Fibroblast of the aortic adventitia (primary cell): Measurements from ENCODE around the gene TRIM52. TPM values are rescaled to one million over a fixed set of nuclear protein-coding genes. Genes with fewer than 3 reads are reported as not detected.
"Not testable (repeated sequence)": the region's sequence is repeated elsewhere in the genome, so short reads cannot be mapped to it uniquely, and the experiment has no call there.

ENCODE experiments used
- DNase-seq: peaks from one replicate; pipeline ENCODE4 v3.0.0-alpha.2; 2010; ENCODE audit warnings: low read depth
- H3K4me3 ChIP-seq: 2 replicates; pipeline ENCODE4 v1.5.1; 2011; ENCODE audit warnings: low read depth, mild to moderate bottlenecking, control low read depth, low read length, moderate library complexity
- total RNA-seq: library from RNA; depleted of rRNA; stranded (reverse); fragments of >200 nt; gene quantifications from 2 replicates; pipeline ENCODE4 v1.2.3, GENCODE V29; 2012; ENCODE audit warnings: low replicate concordance
- TF ChIP-seq, protein P1 (sequence below): IDR thresholded peaks from 2 replicates; pipeline ENCODE4 v1.5.1; 2011; ENCODE audit warnings: mild to moderate bottlenecking, low read length, control low read depth, inconsistent platforms; ENCODE audit not compliant: insufficient read depth

TRIM52 gene
- total RNA-seq, 1 donor: 7.4 TPM

DNA sequence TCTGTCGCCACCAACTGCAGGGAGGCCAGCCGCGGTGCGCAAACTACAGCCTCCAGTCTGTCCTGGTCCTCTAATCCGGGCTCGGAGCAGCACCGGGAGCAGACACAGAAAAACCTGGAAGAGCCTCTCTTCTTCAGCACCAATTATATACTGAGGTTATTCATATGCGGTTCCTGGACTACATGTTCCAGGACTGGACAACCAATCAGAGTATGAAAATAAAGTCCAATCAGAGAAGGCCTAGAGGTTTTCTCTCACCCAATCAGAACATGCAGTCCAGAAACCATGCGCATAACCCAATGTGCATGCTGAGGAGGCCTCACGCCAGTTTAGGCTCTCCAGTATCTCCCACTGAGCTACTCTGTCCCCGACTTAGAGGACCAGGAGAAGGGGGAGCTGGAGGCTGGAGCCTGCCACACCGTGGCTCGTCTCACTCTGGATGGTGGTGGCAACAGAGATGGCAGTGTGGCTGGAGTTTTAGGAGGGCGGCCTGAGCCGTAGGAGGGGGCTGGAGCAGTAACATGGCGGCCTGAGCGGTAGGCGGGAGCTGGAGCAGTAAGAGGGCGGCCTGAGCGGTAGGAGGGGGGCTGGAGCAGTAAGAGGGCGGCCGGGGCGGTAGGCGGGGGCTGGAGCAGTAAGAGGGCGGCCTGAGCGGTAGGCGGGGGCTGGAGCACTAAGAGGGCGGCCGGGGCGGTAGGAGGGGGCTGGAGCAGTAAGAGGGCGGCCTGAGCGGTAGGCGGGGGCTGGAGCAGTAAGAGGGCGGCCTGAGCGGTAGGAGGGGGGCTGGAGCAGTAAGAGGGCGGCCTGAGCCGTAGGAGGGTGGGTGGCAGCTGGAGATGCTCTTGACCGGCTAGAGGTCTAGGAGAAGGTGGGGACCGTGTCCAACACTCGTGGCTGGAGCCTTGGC lies 20.4 kb upstream of the TRIM52 start:
- no peak overlapping the region for H3K4me3 ChIP-seq
- TF ChIP-seq, protein P1, sequence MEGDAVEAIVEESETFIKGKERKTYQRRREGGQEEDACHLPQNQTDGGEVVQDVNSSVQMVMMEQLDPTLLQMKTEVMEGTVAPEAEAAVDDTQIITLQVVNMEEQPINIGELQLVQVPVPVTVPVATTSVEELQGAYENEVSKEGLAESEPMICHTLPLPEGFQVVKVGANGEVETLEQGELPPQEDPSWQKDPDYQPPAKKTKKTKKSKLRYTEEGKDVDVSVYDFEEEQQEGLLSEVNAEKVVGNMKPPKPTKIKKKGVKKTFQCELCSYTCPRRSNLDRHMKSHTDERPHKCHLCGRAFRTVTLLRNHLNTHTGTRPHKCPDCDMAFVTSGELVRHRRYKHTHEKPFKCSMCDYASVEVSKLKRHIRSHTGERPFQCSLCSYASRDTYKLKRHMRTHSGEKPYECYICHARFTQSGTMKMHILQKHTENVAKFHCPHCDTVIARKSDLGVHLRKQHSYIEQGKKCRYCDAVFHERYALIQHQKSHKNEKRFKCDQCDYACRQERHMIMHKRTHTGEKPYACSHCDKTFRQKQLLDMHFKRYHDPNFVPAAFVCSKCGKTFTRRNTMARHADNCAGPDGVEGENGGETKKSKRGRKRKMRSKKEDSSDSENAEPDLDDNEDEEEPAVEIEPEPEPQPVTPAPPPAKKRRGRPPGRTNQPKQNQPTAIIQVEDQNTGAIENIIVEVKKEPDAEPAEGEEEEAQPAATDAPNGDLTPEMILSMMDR: no peak
- DNase-seq: no peak

DNA sequence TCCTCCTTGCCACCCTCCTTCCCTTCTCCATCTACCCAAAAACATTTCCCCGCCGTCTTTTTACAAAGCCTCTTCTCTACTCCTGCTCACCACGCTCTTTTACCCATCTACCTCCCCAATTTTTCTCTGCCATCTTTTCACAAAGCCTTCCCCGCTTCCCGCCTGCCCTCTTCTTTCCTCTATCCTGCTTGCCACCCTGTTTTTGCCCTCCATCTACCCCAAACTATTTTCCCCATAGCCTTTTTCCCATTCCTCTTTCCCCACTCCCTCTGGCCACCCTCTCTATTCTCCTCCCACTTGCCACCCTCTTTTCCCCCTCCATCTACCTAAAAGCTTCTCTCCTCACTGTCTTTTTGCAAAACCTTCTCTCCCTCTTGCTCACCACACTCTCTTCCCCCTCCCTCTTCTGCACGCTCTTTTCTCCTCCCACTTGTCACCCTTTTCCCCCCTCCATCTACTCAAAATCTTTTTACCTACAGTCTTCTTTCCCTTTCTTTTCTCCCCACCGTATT lies 19.4 kb upstream of the TRIM52 start:
- no peak for DNase-seq
- TF ChIP-seq, protein P1: no peak
- no peak overlapping the region for H3K4me3 ChIP-seq

DNA sequence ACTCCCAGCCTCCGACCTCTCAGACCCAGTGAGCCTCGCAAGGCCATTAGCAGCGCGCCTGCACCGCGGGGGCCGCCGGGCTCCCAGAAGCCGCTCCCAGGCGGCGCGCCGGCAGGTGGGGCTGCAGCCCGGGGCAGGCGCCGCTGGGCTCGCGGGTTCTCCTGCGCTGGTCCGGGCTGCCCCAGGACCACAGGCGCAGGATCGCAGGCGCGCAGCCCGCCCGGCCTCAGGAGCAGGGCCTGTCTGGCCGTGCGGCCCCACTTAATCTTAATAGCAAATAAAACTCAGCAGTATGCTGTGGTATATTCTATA lies 12.4 kb upstream of the TRIM52 start:
- H3K4me3 ChIP-seq, DNase-seq: not testable (repeated sequence)

DNA sequence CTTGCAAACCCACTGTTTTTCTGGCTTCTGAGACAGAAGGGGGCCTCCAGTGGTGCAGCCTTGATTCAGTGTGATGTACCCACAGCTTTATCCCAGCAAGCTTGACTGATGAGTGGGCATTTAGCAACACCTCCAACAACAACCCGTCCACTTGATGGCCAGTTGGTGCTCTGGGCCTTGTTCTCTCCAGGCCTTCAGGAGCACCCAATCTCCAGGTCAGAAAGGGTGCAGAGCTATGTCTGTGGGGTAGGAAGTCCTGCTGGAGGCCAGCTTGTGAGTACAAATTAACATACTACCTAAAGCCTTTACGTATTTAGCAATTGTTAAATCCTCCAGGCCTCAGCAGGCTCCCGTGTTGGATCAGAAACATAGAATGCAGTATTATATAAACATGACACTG lies 10.1 kb upstream of the TRIM52 start:
- DNase-seq: no peak
- no peak overlapping the region for H3K4me3 ChIP-seq
- TF ChIP-seq, protein P1: no peak

DNA sequence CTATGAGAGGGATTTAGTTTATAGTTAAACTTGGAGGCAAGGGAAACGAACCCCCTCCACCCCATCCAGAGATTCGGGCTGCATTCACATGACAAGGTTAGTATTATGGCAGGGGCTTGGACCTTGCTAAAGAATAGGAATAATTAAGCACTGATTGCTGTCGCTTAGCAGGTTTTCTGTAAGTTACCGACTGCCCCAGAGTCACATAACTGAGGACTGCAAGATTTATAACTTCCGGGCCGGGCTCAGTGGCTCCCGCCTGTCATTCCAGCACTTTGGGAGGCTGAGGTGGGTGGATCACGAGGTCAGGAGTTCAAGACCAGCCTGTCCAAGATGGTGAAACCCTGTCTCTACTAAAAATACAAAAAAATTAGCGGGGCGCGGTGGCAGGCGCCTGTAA lies 7.0 kb upstream of the TRIM52 start:
- not testable (repeated sequence) for DNase-seq, H3K4me3 ChIP-seq

DNA sequence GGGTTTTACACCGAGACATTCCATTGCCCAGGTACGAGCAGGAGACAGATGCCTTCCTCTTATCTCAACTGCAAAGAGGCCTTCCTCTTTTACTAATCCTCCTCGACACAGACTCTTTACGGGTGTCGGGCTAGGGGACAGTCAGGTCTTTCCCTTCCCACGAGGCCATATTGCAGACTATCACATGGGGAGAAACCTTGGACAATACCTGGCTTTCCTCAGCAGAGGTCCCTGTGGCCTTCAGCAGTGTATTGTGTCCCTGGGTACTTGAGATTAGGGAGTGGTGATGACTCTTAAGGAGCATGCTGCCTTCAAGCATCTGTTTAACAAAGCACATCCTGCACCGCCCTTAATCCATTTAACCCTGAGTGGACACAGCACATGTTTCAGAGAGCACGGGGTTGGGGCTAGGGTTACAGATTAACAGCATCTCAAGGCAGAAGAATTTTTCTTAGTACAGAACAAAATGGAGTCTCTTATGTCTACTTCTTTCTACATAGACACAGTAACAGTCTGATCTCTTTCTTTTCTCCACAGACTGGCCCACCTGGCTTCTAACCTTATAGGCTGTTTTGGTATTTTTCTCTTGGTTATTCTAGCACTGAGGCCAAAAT lies 6.5 kb upstream of the TRIM52 start:
- not testable (repeated sequence) for H3K4me3 ChIP-seq, DNase-seq

DNA sequence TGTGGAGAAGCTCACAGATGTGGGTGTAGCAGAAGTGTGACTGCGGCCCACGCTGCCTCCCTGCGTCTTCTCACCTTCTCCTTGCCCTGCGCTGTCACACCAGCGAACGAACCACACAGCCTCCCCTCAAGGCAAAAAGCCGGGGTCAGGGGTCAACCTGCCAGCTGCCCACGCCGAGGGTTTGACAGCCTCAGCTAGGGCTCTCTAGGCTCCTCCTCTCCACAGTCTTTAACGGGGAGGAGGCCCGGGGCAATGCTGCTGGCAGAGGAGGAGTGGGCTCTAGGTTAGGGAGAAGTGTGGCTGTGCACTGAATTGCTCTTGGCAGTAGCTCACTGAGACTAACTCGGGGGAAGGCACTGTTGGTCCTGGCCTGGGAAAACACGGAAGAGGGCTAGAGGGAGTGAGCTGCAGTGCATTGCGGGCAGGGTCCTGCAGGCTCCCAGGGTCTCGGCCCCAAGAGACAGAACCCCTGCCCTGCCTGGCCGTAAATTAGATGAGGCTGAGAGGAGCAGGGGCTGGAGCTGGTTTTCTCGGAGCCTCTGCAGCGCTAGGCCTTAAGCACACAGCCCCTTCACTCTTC lies 4.2 kb upstream of the TRIM52 start:
- TF ChIP-seq, protein P1: no peak
- no peak overlapping the region for H3K4me3 ChIP-seq
- no peak for DNase-seq

DNA sequence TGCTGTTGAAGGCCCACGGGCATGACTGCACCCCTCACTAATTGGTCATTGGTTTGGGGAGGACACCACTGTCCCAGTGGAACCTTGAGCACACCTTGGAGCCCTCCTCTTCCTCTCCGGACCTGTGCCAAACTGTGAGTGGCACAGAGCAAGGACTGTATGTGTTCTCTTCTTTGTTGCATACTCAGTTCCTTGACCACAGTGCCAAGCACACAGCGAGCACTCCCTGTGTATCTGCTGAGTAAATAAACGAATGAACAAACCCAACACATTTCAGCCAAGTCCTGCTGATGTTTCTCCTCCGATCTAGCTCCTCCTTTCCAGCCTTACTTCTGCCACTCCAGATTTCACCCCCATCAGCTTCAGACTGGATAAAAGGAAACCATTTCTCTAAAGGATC lies 2.7 kb upstream of the TRIM52 start:
- TF ChIP-seq, protein P1: no peak
- no peak for DNase-seq
- H3K4me3 ChIP-seq: no peak overlapping the region
